ENCODE measurements around the gene TXNDC9. TPM values are rescaled to one million over a fixed set of nuclear protein-coding genes. Genes with fewer than 3 reads are reported as not detected.
A peak's percentile ranks its signal among the peaks of the same experiment; 100 is the strongest.
"Not testable (repeated sequence)": the region's sequence is repeated elsewhere in the genome, so short reads cannot be mapped to it uniquely, and the experiment has no call there.

Gene TXNDC9
- total RNA-seq, 2 donors from 2014 or later, result 13.0 to 13.8 TPM

DNA sequence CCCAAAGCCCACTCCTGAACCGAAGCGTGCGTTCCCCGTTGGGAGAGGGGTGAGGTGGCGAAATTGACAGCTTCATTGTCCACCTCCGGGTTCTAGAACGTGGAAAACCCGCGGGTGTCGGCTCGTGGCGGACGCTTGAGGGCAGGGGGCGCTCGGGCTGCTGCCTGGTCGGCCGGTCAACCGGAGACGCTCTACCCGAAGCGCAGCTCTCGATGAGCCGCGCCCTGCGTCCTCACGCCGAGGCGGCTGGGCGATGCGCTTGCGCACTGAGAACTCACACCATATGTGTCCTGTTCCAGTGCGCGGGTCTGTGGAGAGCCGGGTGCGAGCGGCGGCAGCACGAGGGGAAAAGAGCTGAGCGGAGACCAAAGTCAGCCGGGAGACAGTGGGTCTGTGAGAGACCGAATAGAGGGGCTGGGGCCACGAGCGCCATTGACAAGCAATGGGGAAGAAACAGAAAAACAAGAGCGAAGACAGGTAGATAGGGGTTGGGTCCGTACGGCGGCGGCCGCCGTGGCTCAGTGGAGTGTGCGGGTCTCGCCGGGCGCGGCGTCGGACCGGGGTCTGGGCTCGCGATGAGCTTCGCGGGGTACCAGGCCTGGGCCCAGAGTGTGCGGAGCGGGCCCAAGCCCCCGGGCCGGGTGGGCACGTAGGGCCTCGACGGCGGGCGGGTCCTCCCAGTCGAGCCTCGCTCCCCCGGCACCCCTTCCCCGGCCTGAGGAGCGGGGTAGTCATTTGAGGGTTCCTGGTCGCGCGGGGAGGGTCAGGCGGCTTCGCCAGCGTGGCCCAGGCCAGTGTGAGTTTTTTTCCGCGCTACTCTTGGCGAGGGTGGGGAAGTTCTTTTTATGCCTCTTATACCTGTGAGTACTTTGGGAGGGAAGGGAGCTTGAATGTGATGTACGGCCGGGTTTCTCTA is 1.2 kb upstream of the TXNDC9 start, which contains the start of gene EIF5B:
Gene EIF5B (plus strand): TSS at position 277 of the 916 bp plus-strand sequence. CDS start 166 bp downstream, at position 443.
- peak; percentile 81 to 86 (median 82) for TF ChIP-seq POLR2A (IDR thresholded peaks at IDR 0.05)
- TF ChIP-seq, protein P1, sequence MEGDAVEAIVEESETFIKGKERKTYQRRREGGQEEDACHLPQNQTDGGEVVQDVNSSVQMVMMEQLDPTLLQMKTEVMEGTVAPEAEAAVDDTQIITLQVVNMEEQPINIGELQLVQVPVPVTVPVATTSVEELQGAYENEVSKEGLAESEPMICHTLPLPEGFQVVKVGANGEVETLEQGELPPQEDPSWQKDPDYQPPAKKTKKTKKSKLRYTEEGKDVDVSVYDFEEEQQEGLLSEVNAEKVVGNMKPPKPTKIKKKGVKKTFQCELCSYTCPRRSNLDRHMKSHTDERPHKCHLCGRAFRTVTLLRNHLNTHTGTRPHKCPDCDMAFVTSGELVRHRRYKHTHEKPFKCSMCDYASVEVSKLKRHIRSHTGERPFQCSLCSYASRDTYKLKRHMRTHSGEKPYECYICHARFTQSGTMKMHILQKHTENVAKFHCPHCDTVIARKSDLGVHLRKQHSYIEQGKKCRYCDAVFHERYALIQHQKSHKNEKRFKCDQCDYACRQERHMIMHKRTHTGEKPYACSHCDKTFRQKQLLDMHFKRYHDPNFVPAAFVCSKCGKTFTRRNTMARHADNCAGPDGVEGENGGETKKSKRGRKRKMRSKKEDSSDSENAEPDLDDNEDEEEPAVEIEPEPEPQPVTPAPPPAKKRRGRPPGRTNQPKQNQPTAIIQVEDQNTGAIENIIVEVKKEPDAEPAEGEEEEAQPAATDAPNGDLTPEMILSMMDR (IDR thresholded peaks at IDR 0.05), result peak; percentile 24 to 77 (median 60)
- DNase-seq, result peak; percentile 95 to 98 (median 97)
- Histone ChIP-seq H3K36me3 (replicated peaks in 1 of 2; ENCODE audit: insufficient read depth in 1 of 2, low read depth in 2 of 2) (peaks cover 0 to 2% of the 10 kb centered on the region in 2 donors), H3K9me3 (no peaks in the 10 kb centered on the region), H3K27me3 (no peaks in the 10 kb centered on the region), H3K27ac (peak within 1 kb of the TSS; percentile 78 to 96 (median 91)), H3K4me3 (peak within 1 kb of the TSS; percentile 79 to 88), H3K4me1 (peaks cover 48% of the 10 kb centered on the region)
- intact Hi-C loops (cut with DNase I), result no loop called here
- peak; percentile 84 for ATAC-seq
- WGBS, 2 donors, result 0 to 1% methylated on average over 43 to 87 of the region's 87 CpGs

DNA sequence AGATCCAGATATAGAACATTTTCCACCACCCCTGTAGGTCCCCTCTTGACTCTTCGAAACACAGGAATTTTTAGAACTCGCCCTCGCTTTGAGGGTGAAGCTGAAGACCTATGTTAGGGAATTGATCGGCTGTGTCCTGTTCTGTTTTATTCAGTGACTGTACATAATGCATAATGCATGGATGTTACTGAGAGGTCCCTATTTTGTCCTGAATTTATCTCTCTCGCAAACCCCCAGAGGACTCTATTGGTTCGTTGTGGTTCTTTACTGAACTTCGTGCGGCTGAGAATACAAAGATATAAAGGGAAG is 625 bp upstream of the TXNDC9 start:
- no peaks in the 10 kb centered on the region for H3K9me3 ChIP-seq
- DNase-seq, result no peak
- ATAC-seq, result no peak
- H3K27ac ChIP-seq, result peak overlapping the region; percentile 78 to 96 (median 91)
- 0% methylated on average over 8 of the region's 8 CpGs for WGBS, 2 donors
- H3K36me3 ChIP-seq (replicated peaks in 1 of 2; ENCODE audit: insufficient read depth in 1 of 2, low read depth in 2 of 2), result peaks cover 0 to 2% of the 10 kb centered on the region in 2 donors
- H3K4me3 ChIP-seq, result peak overlapping the region; percentile 79 to 88
- H3K4me1 ChIP-seq, result peaks cover 45% of the 10 kb centered on the region
- no peaks in the 10 kb centered on the region for H3K27me3 ChIP-seq
- intact Hi-C loops (cut with DNase I), result no loop called here
- TF ChIP-seq, protein P1 (IDR thresholded peaks at IDR 0.05), result no peak
- TF ChIP-seq POLR2A (IDR thresholded peaks at IDR 0.05), result no peak

DNA sequence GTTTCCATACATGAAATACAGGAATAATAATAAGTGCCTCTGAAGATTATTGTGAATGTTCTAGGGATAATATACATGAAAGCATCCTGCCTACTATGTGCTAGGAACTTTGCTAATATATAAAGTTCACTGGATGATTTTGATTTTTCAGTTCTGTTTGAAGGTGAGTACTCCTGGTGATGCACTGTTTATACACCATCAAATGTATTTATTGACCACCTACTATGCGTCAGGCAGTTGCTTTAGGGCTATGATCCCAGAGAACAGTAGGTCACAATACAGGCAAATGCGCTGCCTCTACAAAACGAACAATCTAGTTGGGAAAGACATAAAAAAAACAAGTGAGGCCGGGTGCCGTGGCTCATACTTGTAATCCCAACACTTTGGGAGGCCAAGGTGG is 10.7 kb downstream of the TXNDC9 start:
- no peak overlapping the region for H3K27ac ChIP-seq
- no peaks in the 10 kb centered on the region for H3K9me3 ChIP-seq
- intact Hi-C loops (cut with DNase I), result no loop called here
- ATAC-seq, result no peak
- H3K4me3 ChIP-seq, result no peak overlapping the region
- no peak for DNase-seq
- H3K27me3 ChIP-seq, result no peaks in the 10 kb centered on the region
- no peak for TF ChIP-seq POLR2A (IDR thresholded peaks at IDR 0.05)
- TF ChIP-seq, protein P1 (IDR thresholded peaks at IDR 0.05), result no peak
- H3K4me1 ChIP-seq, result no peaks in the 10 kb centered on the region
- H3K36me3 ChIP-seq (replicated peaks in 1 of 2; ENCODE audit: insufficient read depth in 1 of 2, low read depth in 2 of 2), result peaks cover 5 to 24% of the 10 kb centered on the region in 2 donors
- WGBS, 2 donors, result 82 to 91% methylated on average over 5 of the region's 5 CpGs

DNA sequence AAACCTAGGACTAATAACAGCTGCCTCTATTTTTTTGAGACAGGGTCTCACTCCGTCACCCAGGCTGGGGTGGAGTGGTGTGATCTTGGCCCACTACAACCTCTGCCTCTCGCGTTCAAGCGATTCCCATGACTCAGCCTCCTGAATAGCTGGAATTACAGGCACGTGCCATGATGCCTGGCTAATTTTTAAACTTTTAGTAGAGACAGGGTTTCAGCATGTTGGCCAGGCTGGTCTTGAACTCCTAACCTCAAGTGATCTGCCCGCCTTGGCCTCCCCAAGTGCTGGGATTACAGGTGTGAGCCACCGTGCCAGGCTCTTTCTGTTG is 18.3 kb downstream of the TXNDC9 start:
- H3K4me1 ChIP-seq; intact Hi-C loops (cut with DNase I); H3K9me3 ChIP-seq; H3K27me3 ChIP-seq; H3K36me3 ChIP-seq (replicated peaks in 1 of 2; ENCODE audit: insufficient read depth in 1 of 2, low read depth in 2 of 2); H3K27ac ChIP-seq; ATAC-seq; DNase-seq; H3K4me3 ChIP-seq: not testable (repeated sequence)
- 98 to 99% methylated on average over 7 of the region's 7 CpGs for WGBS, 2 donors

DNA sequence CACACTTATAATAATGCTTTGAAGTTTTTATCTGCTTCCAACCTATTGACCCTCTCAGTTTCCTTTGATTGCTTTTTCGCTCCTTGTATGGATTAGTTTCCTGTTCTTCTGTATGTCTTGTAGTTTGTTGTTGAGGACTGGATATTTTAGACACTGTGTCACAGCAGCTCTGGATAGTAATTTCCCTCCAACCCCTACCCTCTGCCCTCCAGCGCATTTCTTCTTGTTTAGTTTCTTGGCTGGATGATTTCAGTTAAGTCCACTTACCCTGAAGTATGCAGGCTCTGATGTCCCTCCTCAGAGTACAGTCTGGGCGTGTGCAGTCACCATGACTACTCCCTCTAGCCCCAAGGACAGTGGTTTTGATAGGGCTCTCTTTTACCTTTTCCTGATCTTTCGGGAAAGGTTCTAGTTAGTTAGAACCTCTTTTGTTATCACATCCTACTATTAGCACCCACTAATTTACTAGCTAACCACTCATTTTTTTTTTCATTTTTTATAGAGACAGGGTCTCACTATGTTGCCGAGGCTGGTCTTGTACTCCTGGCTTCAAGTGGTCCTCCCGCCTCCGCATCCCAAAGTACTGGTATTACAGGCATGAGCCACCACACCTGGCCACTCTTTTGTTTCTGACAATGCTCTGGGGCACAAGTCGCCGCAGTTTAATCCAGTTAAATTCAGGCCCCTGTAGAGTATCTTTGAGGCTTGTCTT is 18.8 kb downstream of the TXNDC9 start:
- no peak for DNase-seq

DNA sequence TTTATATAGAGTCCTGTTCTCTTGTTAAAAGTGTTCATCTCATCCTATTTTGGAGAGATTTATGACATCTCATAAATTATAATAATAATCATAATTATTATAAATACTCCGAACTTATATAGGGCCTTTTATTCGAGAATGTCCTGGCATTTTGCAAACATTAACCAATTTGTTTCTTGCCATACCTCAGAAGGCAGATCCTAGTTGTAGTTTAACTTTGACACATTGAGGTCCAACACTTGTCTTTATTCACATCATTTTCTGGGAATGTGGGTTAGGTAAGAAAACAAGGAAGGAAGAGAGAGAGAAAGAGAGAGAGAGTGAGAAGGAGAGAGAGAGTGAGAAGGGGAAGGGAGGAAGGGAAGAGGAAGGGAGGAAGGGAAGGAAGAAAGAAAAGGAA is 35.0 kb downstream of the TXNDC9 start, which contains the start of gene LYG1:
Gene LYG1 (minus strand): TSS at position 101 of the 400 bp plus-strand sequence. CDS start 5,527 bp downstream, outside the sequence.
- H3K27ac ChIP-seq; H3K4me1 ChIP-seq; H3K36me3 ChIP-seq (replicated peaks in 1 of 2; ENCODE audit: insufficient read depth in 1 of 2, low read depth in 2 of 2); H3K4me3 ChIP-seq; H3K27me3 ChIP-seq; H3K9me3 ChIP-seq; ATAC-seq; intact Hi-C loops (cut with DNase I); DNase-seq: not testable (repeated sequence)
- 54 to 61% methylated on average over 2 of the region's 2 CpGs for WGBS, 2 donors

More for the DNA sequence above, 18.8 kb downstream of the TXNDC9 start:
- ATAC-seq, result no peak
- Histone ChIP-seq H3K27ac (no peak overlapping the region), H3K36me3 (replicated peaks in 1 of 2; ENCODE audit: insufficient read depth in 1 of 2, low read depth in 2 of 2) (peaks cover 7 to 8% of the 10 kb centered on the region in 2 donors), H3K4me1 (no peaks in the 10 kb centered on the region), H3K27me3 (no peaks in the 10 kb centered on the region), H3K4me3 (no peak overlapping the region), H3K9me3 (no peaks in the 10 kb centered on the region)
- WGBS, 2 donors, result 97 to 98% methylated on average over 9 of the region's 9 CpGs
- intact Hi-C loops (cut with DNase I), result no loop called here
- TF ChIP-seq POLR2A (IDR thresholded peaks at IDR 0.05), result no peak
- TF ChIP-seq, protein P1 (IDR thresholded peaks at IDR 0.05), result no peak

Data from body of pancreas (tissue), 4 donors.